ENCODE data around the gene LRIG2. TPM values are rescaled to one million over a fixed set of nuclear protein-coding genes. Genes with fewer than 3 reads are reported as not detected.

Gene LRIG2
- total and polyA plus RNA-seq, 2 donors (not counting 3 experiments of a cell fraction or from before 2014, with no cell fraction given): 8.4 to 20.1 TPM

DNA sequence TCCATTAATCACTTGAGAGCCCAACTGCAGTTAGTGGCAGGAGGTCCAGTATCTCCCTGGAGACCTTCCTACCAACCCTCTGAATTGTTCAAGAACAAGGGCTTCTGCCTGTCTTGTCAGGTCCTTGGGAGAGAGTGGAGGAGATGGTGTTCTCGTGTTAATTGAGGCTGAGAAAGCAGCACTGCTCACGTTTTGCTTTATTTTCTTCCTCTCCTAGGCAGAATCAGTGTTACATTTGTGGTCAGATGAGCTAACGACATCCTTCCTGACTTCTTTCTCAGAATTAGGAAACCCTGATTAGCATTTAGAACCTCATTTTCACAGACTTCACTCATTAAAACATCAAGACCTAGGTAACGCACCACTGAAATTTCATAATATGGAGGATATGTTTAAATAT, 26.4 kb upstream of the LRIG2 start:
- no TSS peak for BruUV-seq (replicated peaks)
- intact Hi-C loops (cut with micrococcal nuclease): no loop called here
- CTCF ChIA-PET: interaction anchor here (1.3 kb wide), 1 partner anchor 26 kb away, joined by 5 read pairs; the partner anchor contains the start of gene LRIG2

DNA sequence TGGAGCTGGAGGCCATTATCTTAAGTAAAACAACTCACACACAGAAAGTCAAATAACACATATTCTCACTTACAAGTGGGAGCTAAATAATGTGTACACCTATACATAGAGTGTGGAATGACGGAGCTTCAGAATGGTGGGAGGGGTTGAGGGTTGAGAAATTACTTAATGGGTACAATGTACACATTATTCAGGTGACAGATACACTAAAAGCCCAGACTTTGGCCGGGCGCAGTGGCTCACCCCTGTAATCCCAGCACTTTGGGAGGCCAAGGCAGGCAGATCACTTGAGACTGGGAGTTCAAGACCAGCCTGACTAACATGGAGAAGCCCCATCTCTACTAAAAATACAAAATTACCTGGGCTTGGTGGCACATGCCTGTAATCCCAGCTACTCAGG, 24.9 kb upstream of the LRIG2 start:
- H4K20me1 ChIP-seq (replicated peaks; ENCODE audit: control insufficient read depth, extremely low read depth, insufficient read depth, low read length): no peaks in the 10 kb centered on the region
- no peak for TF ChIP-seq MYC (IDR thresholded peaks at IDR 0.05; ENCODE audit: low read depth, low read length)
- H3K27ac ChIP-seq (ENCODE audit: insufficient read depth, low read depth, low read length): no peak overlapping the region
- no peak overlapping the region for H3K9ac ChIP-seq (replicated peaks; ENCODE audit: extremely low read depth, insufficient read depth, low read length)
- H3K4me3 ChIP-seq (replicated peaks in 1 of 3; ENCODE audit: insufficient read depth in 1 of 3, low read depth in 1 of 3, low read length in 3 of 3): no peak overlapping the region
- no TSS peak for BruUV-seq (replicated peaks)
- H3K79me2 ChIP-seq (ENCODE audit: control insufficient read depth, insufficient read depth, low read length): no peaks in the 10 kb centered on the region
- ChIA-PET CTCF (no interaction called here), POLR2A (no interaction called here)
- peaks cover 8% of the 10 kb centered on the region for H3K4me1 ChIP-seq (ENCODE audit: control insufficient read depth, extremely low read depth, insufficient read depth, low read length)
- H3K9me1 ChIP-seq (replicated peaks; ENCODE audit: control insufficient read depth, extremely low read depth, insufficient read depth, low read length): no peaks in the 10 kb centered on the region
- no peak overlapping the region for H3K4me2 ChIP-seq (ENCODE audit: insufficient read depth, low read length)
- dilution Hi-C loops (cut with MboI; ENCODE audit: extremely low pct_ligation_motif_present, low sequenced_read_pairs): no loop called here
- H2AFZ ChIP-seq (ENCODE audit: low read depth, low read length): no peak overlapping the region
- no peaks in the 10 kb centered on the region for H3K27me3 ChIP-seq (ENCODE audit: control insufficient read depth in 2 of 2, insufficient read depth in 2 of 2, low read length in 2 of 2)
- DNase-seq (ENCODE audit: low read depth, low spot score) (no peak), FAIRE-seq (no peak)
- no peaks in the 10 kb centered on the region for H3K9me3 ChIP-seq (replicated peaks; ENCODE audit: control insufficient read depth, insufficient read depth, low read length)
- intact Hi-C loops (cut with micrococcal nuclease): no loop called here
- no peaks in the 10 kb centered on the region for H3K36me3 ChIP-seq (ENCODE audit: control insufficient read depth in 2 of 2, extremely low read depth in 1 of 2, insufficient read depth in 2 of 2, low read length in 2 of 2)

More for the DNA sequence above, 26.4 kb upstream of the LRIG2 start:
- Histone ChIP-seq H3K9me1 (replicated peaks; ENCODE audit: control insufficient read depth, extremely low read depth, insufficient read depth, low read length) (no peaks in the 10 kb centered on the region), H3K4me2 (ENCODE audit: insufficient read depth, low read length) (no peak overlapping the region), H2AFZ (ENCODE audit: low read depth, low read length) (no peak overlapping the region), H3K9me3 (replicated peaks; ENCODE audit: control insufficient read depth, insufficient read depth, low read length) (no peaks in the 10 kb centered on the region), H3K27me3 (ENCODE audit: control insufficient read depth in 2 of 2, insufficient read depth in 2 of 2, low read length in 2 of 2) (no peaks in the 10 kb centered on the region), H3K36me3 (ENCODE audit: control insufficient read depth in 2 of 2, extremely low read depth in 1 of 2, insufficient read depth in 2 of 2, low read length in 2 of 2) (no peaks in the 10 kb centered on the region), H3K27ac (ENCODE audit: insufficient read depth, low read depth, low read length) (no peak overlapping the region), H4K20me1 (replicated peaks; ENCODE audit: control insufficient read depth, extremely low read depth, insufficient read depth, low read length) (no peaks in the 10 kb centered on the region), H3K79me2 (ENCODE audit: control insufficient read depth, insufficient read depth, low read length) (no peaks in the 10 kb centered on the region), H3K4me3 (replicated peaks in 1 of 3; ENCODE audit: insufficient read depth in 1 of 3, low read depth in 1 of 3, low read length in 3 of 3) (no peak overlapping the region), H3K9ac (replicated peaks; ENCODE audit: extremely low read depth, insufficient read depth, low read length) (no peak overlapping the region), H3K4me1 (ENCODE audit: control insufficient read depth, extremely low read depth, insufficient read depth, low read length) (peaks cover 22% of the 10 kb centered on the region)
- DNase-seq (ENCODE audit: low read depth, low spot score) (no peak), FAIRE-seq (no peak)
- POLR2A ChIA-PET: interaction anchor here (0.5 kb wide), 1 partner anchor 107 kb away, joined by 4 read pairs; no protein-coding TSS in a partner anchor
- dilution Hi-C loops (cut with MboI; ENCODE audit: extremely low pct_ligation_motif_present, low sequenced_read_pairs): no loop called here
- TF ChIP-seq MYC (IDR thresholded peaks at IDR 0.05; ENCODE audit: low read depth, low read length): no peak
- TF ChIP-seq POLR2A (IDR thresholded peaks at IDR 0.05; ENCODE audit: low read depth, low read length): no peak
- TF ChIP-seq GATA2 (IDR thresholded peaks at IDR 0.05; ENCODE audit: insufficient read depth, insufficient read length, low read depth, low read length): no peak
- no peak for TF ChIP-seq JUN (IDR thresholded peaks at IDR 0.05; ENCODE audit: borderline replicate concordance, insufficient read depth, insufficient read length, low read depth)
- no peak for TF ChIP-seq FOS (IDR thresholded peaks at IDR 0.05; ENCODE audit: borderline replicate concordance, insufficient read depth, low read length)
